ENCODE data around the gene UQCC3.

Gene UQCC3

GRCh38 chr11:62645946-62646824 lies 25.3 kb upstream of the UQCC3 start, which contains the start of gene GANAB:
Gene GANAB (minus strand): TSS chr11:62646613. CDS start chr11:62646599, 14 bp downstream.
- Histone ChIP-seq H3K4me2 (ENCODE audit: low read length) (peak within 1 kb of the TSS; percentile 87), H3F3A (ENCODE audit: control insufficient read depth, insufficient read depth) (no peaks in the 10 kb centered on the region), H3K27ac (ENCODE audit: low read depth, low read length) (peak within 1 kb of the TSS; percentile 78), H3K9me2 (replicated peaks; ENCODE audit: control insufficient read depth, low read length) (no peaks in the 10 kb centered on the region), H3K79me2 (ENCODE audit: control insufficient read depth, low read length) (peaks cover 84% of the 10 kb centered on the region), H4K20me1 (ENCODE audit: control insufficient read depth, insufficient read depth, low read depth, low read length) (peaks cover 3% of the 10 kb centered on the region; the same call in 1 of the 2 replicates), H3K4me3 (ENCODE audit: low read length) (peak within 1 kb of the TSS; percentile 97), H3K9me3 (ENCODE audit: control insufficient read depth, insufficient read depth, low read length) (no peaks in the 10 kb centered on the region), H3K36me3 (ENCODE audit: control insufficient read depth, low read length) (peaks cover 72% of the 10 kb centered on the region), H3K27me3 (ENCODE audit: control insufficient read depth, low read length) (no peaks in the 10 kb centered on the region), H3K4me1 (ENCODE audit: control insufficient read depth, low read length) (peaks cover 29% of the 10 kb centered on the region)
- TF ChIP-seq CTCF (IDR thresholded peaks at IDR 0.05; ENCODE audit: low read depth, low read length, poor library complexity, severe bottlenecking) (no peak), EZH2phosphoT487 (IDR thresholded peaks at IDR 0.05; ENCODE audit: borderline replicate concordance, low read length) (no peak)

- H3K36me3 ChIP-seq (ENCODE audit: control insufficient read depth, low read length), result peaks cover 69% of the 10 kb centered on the region
- H3K27ac ChIP-seq (ENCODE audit: low read depth, low read length), result no peak overlapping the region
- H4K20me1 ChIP-seq (ENCODE audit: control insufficient read depth, insufficient read depth, low read depth, low read length), result peaks cover 3% of the 10 kb centered on the region; the same call in 1 of the 2 replicates
- H3K4me1 ChIP-seq (ENCODE audit: control insufficient read depth, low read length), result peaks cover 37% of the 10 kb centered on the region
- no peaks in the 10 kb centered on the region for H3K9me3 ChIP-seq (ENCODE audit: control insufficient read depth, insufficient read depth, low read length)
- TF ChIP-seq CTCF (IDR thresholded peaks at IDR 0.05; ENCODE audit: low read depth, low read length, poor library complexity, severe bottlenecking), result no peak
- TF ChIP-seq EZH2phosphoT487 (IDR thresholded peaks at IDR 0.05; ENCODE audit: borderline replicate concordance, low read length), result no peak
- peaks cover 84% of the 10 kb centered on the region for H3K79me2 ChIP-seq (ENCODE audit: control insufficient read depth, low read length)
- H3K4me2 ChIP-seq (ENCODE audit: low read length), result peak overlapping the region; percentile 35
- H3K9me2 ChIP-seq (replicated peaks; ENCODE audit: control insufficient read depth, low read length), result no peaks in the 10 kb centered on the region
- H3K4me3 ChIP-seq (ENCODE audit: low read length), result peak overlapping the region; percentile 7; the same call in 1 of the 2 replicates
- H3K27me3 ChIP-seq (ENCODE audit: control insufficient read depth, low read length), result no peaks in the 10 kb centered on the region
- H3F3A ChIP-seq (ENCODE audit: control insufficient read depth, insufficient read depth), result no peaks in the 10 kb centered on the region
These were observed 24.5 kb upstream of the UQCC3 start for GRCh38 chr11:62646825-62647608.

- peaks cover 84% of the 10 kb centered on the region for H3K79me2 ChIP-seq (ENCODE audit: control insufficient read depth, low read length)
- H3K36me3 ChIP-seq (ENCODE audit: control insufficient read depth, low read length), result peaks cover 68% of the 10 kb centered on the region
- TF ChIP-seq EZH2phosphoT487 (IDR thresholded peaks at IDR 0.05; ENCODE audit: borderline replicate concordance, low read length), result no peak
- TF ChIP-seq CTCF (IDR thresholded peaks at IDR 0.05; ENCODE audit: low read depth, low read length, poor library complexity, severe bottlenecking), result no peak
- H3K27me3 ChIP-seq (ENCODE audit: control insufficient read depth, low read length), result no peaks in the 10 kb centered on the region
- peaks cover 40% of the 10 kb centered on the region for H3K4me1 ChIP-seq (ENCODE audit: control insufficient read depth, low read length)
- no peak overlapping the region for H3K4me2 ChIP-seq (ENCODE audit: low read length)
- no peak overlapping the region for H3K27ac ChIP-seq (ENCODE audit: low read depth, low read length)
- H3K9me3 ChIP-seq (ENCODE audit: control insufficient read depth, insufficient read depth, low read length), result no peaks in the 10 kb centered on the region
- no peaks in the 10 kb centered on the region for H3F3A ChIP-seq (ENCODE audit: control insufficient read depth, insufficient read depth)
- H3K4me3 ChIP-seq (ENCODE audit: low read length), result no peak overlapping the region
- peaks cover 3% of the 10 kb centered on the region; the same call in 1 of the 2 replicates for H4K20me1 ChIP-seq (ENCODE audit: control insufficient read depth, insufficient read depth, low read depth, low read length)
- no peaks in the 10 kb centered on the region for H3K9me2 ChIP-seq (replicated peaks; ENCODE audit: control insufficient read depth, low read length)
These were observed 23.9 kb upstream of the UQCC3 start for GRCh38 chr11:62647609-62648005.
